HFFc6 (cell line): Measurements from ENCODE around the gene CDX1. TPM values are rescaled to one million over a fixed set of nuclear protein-coding genes. Genes with fewer than 3 reads are reported as not detected.

ENCODE experiments used
- DNase-seq: peaks from one replicate; pipeline ENCODE4 v3.0.0-alpha.2; 2018
- H3K27ac Mint-ChIP-seq: 2 replicates; pipeline ENCODE4 v1.8.0; 2020; ENCODE audit warnings: mild to moderate bottlenecking, mixed read lengths
- H3K27me3 Mint-ChIP-seq: 2 replicates; pipeline ENCODE4 v1.8.0; 2021; ENCODE audit warnings: mild to moderate bottlenecking, moderate library complexity, mixed read lengths; ENCODE audit not compliant: insufficient read depth
- H3K36me3 Mint-ChIP-seq: 2 replicates; pipeline ENCODE4 v1.8.0; 2021; ENCODE audit warnings: low read depth, mixed read lengths
- H3K4me1 Mint-ChIP-seq: 2 replicates; pipeline ENCODE4 v1.8.0; 2020; ENCODE audit warnings: low read depth, mixed read lengths
- H3K4me3 Mint-ChIP-seq: 2 replicates; pipeline ENCODE4 v1.8.0; 2020; ENCODE audit warnings: mild to moderate bottlenecking, moderate library complexity, mixed read lengths
- H3K9me3 Mint-ChIP-seq: 2 replicates; pipeline ENCODE4 v1.8.0; 2020; ENCODE audit warnings: mild to moderate bottlenecking, mixed read lengths
- CTCF ChIP-seq: fragments of 200-600 bp; sonication (generic); IDR thresholded peaks from 2 replicates; pipeline ENCODE4 v1.5.0; 2021; ENCODE audit warnings: antibody characterized with exemption, mild to moderate bottlenecking
- total RNA-seq, 6 experiments: library from RNA; stranded (reverse); fragmentation: NEBNext Ultra II Directional; extraction: Animal tissue kit (Norgen Biotek cat#: 25700); gene quantifications; 2 replicates in 1 of 6; 3 replicates in 5 of 6; pipeline ENCODE4 v1.2.3, GENCODE V29; 2021

CDX1 gene
- total RNA-seq, 6 experiments from 2014 or later = 0.11 TPM; not detected in 5

- H3K4me3 Mint-ChIP-seq = no peak overlapping the region
- DNase-seq = no peak
- H3K4me1 Mint-ChIP-seq = peaks cover 14% of the 10 kb centered on the region
- peaks cover 7% of the 10 kb centered on the region for H3K27me3 Mint-ChIP-seq
- H3K9me3 Mint-ChIP-seq = no peaks in the 10 kb centered on the region
- peaks cover 44% of the 10 kb centered on the region for H3K36me3 Mint-ChIP-seq
- no peak overlapping the region for H3K27ac Mint-ChIP-seq
- no peak for TF ChIP-seq CTCF
Observed at GRCh38 chr5:150124111-150124557, 42.4 kb upstream of the CDX1 start.

- Mint-ChIP-seq H3K27ac (no peak overlapping the region; the same call in 1 of the 2 replicates), H3K36me3 (peaks cover 45% of the 10 kb centered on the region), H3K9me3 (no peaks in the 10 kb centered on the region), H3K27me3 (peaks cover 7% of the 10 kb centered on the region), H3K4me3 (no peak overlapping the region), H3K4me1 (peaks cover 14% of the 10 kb centered on the region)
- no peak for TF ChIP-seq CTCF
- DNase-seq = no peak
Observed at GRCh38 chr5:150124596-150124995, 42.0 kb upstream of the CDX1 start.

GRCh38 chr5:150125334-150125733 is 41.2 kb upstream of the CDX1 start:
- Mint-ChIP-seq H3K27me3 (peaks cover 7% of the 10 kb centered on the region), H3K27ac (peak overlapping the region; percentile 64; the same call in 1 of the 2 replicates), H3K36me3 (peaks cover 53% of the 10 kb centered on the region), H3K9me3 (no peaks in the 10 kb centered on the region), H3K4me1 (peaks cover 21% of the 10 kb centered on the region), H3K4me3 (no peak overlapping the region)
- no peak for TF ChIP-seq CTCF
- DNase-seq = no peak

- Mint-ChIP-seq H3K36me3 (peaks cover 59% of the 10 kb centered on the region), H3K9me3 (no peaks in the 10 kb centered on the region), H3K27ac (peak overlapping the region; percentile 62), H3K4me3 (no peak overlapping the region), H3K4me1 (peaks cover 32% of the 10 kb centered on the region), H3K27me3 (peaks cover 11% of the 10 kb centered on the region)
- TF ChIP-seq CTCF = no peak
- no peak for DNase-seq
Observed at GRCh38 chr5:150126199-150126920, 40.2 kb upstream of the CDX1 start.

GRCh38 chr5:150126921-150127265 is 39.7 kb upstream of the CDX1 start:
- no peaks in the 10 kb centered on the region for H3K9me3 Mint-ChIP-seq
- H3K4me3 Mint-ChIP-seq = no peak overlapping the region
- DNase-seq = no peak
- H3K4me1 Mint-ChIP-seq = peaks cover 37% of the 10 kb centered on the region
- peaks cover 59% of the 10 kb centered on the region for H3K36me3 Mint-ChIP-seq
- no peak overlapping the region for H3K27ac Mint-ChIP-seq
- no peak for TF ChIP-seq CTCF
- H3K27me3 Mint-ChIP-seq = peaks cover 9% of the 10 kb centered on the region
